Effector memory CD4-positive, alpha-beta T cell (primary cell): ENCODE measurements around the gene ATP23.

Source experiments
- DNase-seq, 3 donors: peaks; one replicate each; pipeline ENCODE4 v3.0.0-alpha.2; 2020
- H3K27ac ChIP-seq: 2 replicates; pipeline ENCODE4 v1.7.0; 2013; ENCODE audit warnings: mild to moderate bottlenecking, low read length, moderate library complexity; ENCODE audit not compliant: insufficient read depth, poor library complexity, severe bottlenecking
- H3K27me3 ChIP-seq: replicated peaks from 2 replicates; pipeline ENCODE4 v1.7.0; 2013; ENCODE audit warnings: mild to moderate bottlenecking, low read length; ENCODE audit not compliant: insufficient read depth, control insufficient read depth, poor library complexity, severe bottlenecking
- H3K36me3 ChIP-seq: 2 replicates; pipeline ENCODE4 v1.7.0; 2013; ENCODE audit warnings: mild to moderate bottlenecking, low read length, moderate library complexity; ENCODE audit not compliant: control insufficient read depth, insufficient read depth
- H3K4me1 ChIP-seq: 2 replicates; pipeline ENCODE4 v1.7.0; 2013; ENCODE audit warnings: low read length, mild to moderate bottlenecking; ENCODE audit not compliant: control insufficient read depth, insufficient read depth, poor library complexity, severe bottlenecking
- H3K4me3 ChIP-seq: 2 replicates; pipeline ENCODE4 v1.7.0; 2013; ENCODE audit warnings: low read length, low read depth, mild to moderate bottlenecking; ENCODE audit not compliant: insufficient read depth, poor library complexity, severe bottlenecking
- H3K9me3 ChIP-seq: 2 replicates; pipeline ENCODE4 v1.7.0; 2013; ENCODE audit warnings: mild to moderate bottlenecking, low read length, moderate library complexity; ENCODE audit not compliant: control insufficient read depth

ATP23 gene

GRCh38 chr12:57909056-57909455 lies 32.3 kb upstream of the ATP23 start:
- no peak for DNase-seq
- H3K4me1 ChIP-seq, result no peaks in the 10 kb centered on the region
- H3K36me3 ChIP-seq, result no peaks in the 10 kb centered on the region
- no peaks in the 10 kb centered on the region for H3K27me3 ChIP-seq
- no peak overlapping the region for H3K27ac ChIP-seq
- no peaks in the 10 kb centered on the region for H3K9me3 ChIP-seq
- H3K4me3 ChIP-seq, result no peak overlapping the region

GRCh38 chr12:57909611-57910010 lies 31.8 kb upstream of the ATP23 start:
- H3K27me3 ChIP-seq, result no peaks in the 10 kb centered on the region
- no peak overlapping the region for H3K27ac ChIP-seq
- no peaks in the 10 kb centered on the region for H3K4me1 ChIP-seq
- H3K9me3 ChIP-seq, result no peaks in the 10 kb centered on the region
- no peak for DNase-seq
- H3K36me3 ChIP-seq, result no peaks in the 10 kb centered on the region
- H3K4me3 ChIP-seq, result no peak overlapping the region

- Histone ChIP-seq H3K36me3 (no peaks in the 10 kb centered on the region), H3K4me1 (no peaks in the 10 kb centered on the region), H3K27ac (no peak overlapping the region), H3K9me3 (no peaks in the 10 kb centered on the region), H3K4me3 (no peak overlapping the region), H3K27me3 (no peaks in the 10 kb centered on the region)
- no peak for DNase-seq
These were observed 23.2 kb upstream of the ATP23 start for GRCh38 chr12:57918147-57918546.

GRCh38 chr12:57927086-57927485 lies 14.3 kb upstream of the ATP23 start:
- Histone ChIP-seq H3K4me1 (no peaks in the 10 kb centered on the region), H3K27me3 (no peaks in the 10 kb centered on the region), H3K36me3 (no peaks in the 10 kb centered on the region), H3K27ac (no peak overlapping the region), H3K4me3 (no peak overlapping the region), H3K9me3 (no peaks in the 10 kb centered on the region)
- DNase-seq, result no peak

- no peaks in the 10 kb centered on the region for H3K27me3 ChIP-seq
- H3K9me3 ChIP-seq, result no peaks in the 10 kb centered on the region
- H3K27ac ChIP-seq, result no peak overlapping the region
- no peak for DNase-seq
- H3K36me3 ChIP-seq, result no peaks in the 10 kb centered on the region
- H3K4me1 ChIP-seq, result no peaks in the 10 kb centered on the region
- no peak overlapping the region for H3K4me3 ChIP-seq
These were observed 12.1 kb upstream of the ATP23 start for GRCh38 chr12:57929092-57929830.

GRCh38 chr12:57934819-57935218 lies 6.5 kb upstream of the ATP23 start:
- no peak for DNase-seq
- Histone ChIP-seq H3K4me3 (no peak overlapping the region), H3K4me1 (peaks cover 14% of the 10 kb centered on the region), H3K27ac (no peak overlapping the region), H3K36me3 (no peaks in the 10 kb centered on the region), H3K9me3 (no peaks in the 10 kb centered on the region), H3K27me3 (no peaks in the 10 kb centered on the region)

- H3K27me3 ChIP-seq, result no peaks in the 10 kb centered on the region
- H3K36me3 ChIP-seq, result no peaks in the 10 kb centered on the region
- peak overlapping the region; percentile 93 for H3K27ac ChIP-seq
- H3K9me3 ChIP-seq, result no peaks in the 10 kb centered on the region
- H3K4me1 ChIP-seq, result peaks cover 16% of the 10 kb centered on the region
- H3K4me3 ChIP-seq, result peak overlapping the region; percentile 77
- no peak for DNase-seq
These were observed 6.0 kb upstream of the ATP23 start for GRCh38 chr12:57935331-57935730.

- Histone ChIP-seq H3K27me3 (no peaks in the 10 kb centered on the region), H3K4me3 (peak overlapping the region; percentile 77), H3K36me3 (no peaks in the 10 kb centered on the region), H3K9me3 (no peaks in the 10 kb centered on the region), H3K27ac (peak overlapping the region; percentile 93), H3K4me1 (peaks cover 22% of the 10 kb centered on the region)
- peak; percentile 87 to 92 (median 90) for DNase-seq
These were observed 5.4 kb upstream of the ATP23 start for GRCh38 chr12:57935839-57936512.

- no peak for DNase-seq
- Histone ChIP-seq H3K4me3 (peak overlapping the region; percentile 77), H3K27me3 (no peaks in the 10 kb centered on the region), H3K4me1 (peaks cover 23% of the 10 kb centered on the region), H3K9me3 (no peaks in the 10 kb centered on the region), H3K36me3 (no peaks in the 10 kb centered on the region), H3K27ac (peak overlapping the region; percentile 93)
These were observed 4.9 kb upstream of the ATP23 start for GRCh38 chr12:57936513-57936883.

- DNase-seq, result no peak
- no peak overlapping the region for H3K4me3 ChIP-seq
- H3K27ac ChIP-seq, result no peak overlapping the region
These were observed 2.1 kb upstream of the ATP23 start for GRCh38 chr12:57939291-57939690.

More at GRCh38 chr12:57939291-57939690, 2.1 kb upstream of the ATP23 start:
- H3K4me1 ChIP-seq, result peaks cover 29% of the 10 kb centered on the region
- no peaks in the 10 kb centered on the region for H3K36me3 ChIP-seq
- no peaks in the 10 kb centered on the region for H3K9me3 ChIP-seq
- H3K27me3 ChIP-seq, result no peaks in the 10 kb centered on the region
